Peyer's patch (tissue), 4 donors: ENCODE measurements around the gene PLXNA2. TPM values are rescaled to one million over a fixed set of nuclear protein-coding genes. Genes with fewer than 3 reads are reported as not detected.

Experiments
- DNase-seq, 3 donors: peaks; one replicate each; pipeline ENCODE4 v3.0.0-alpha.2; 2017 to 2019
- H3K27ac ChIP-seq, 4 donors: fragments of 200-600 bp; sonication (generic); one replicate each; pipeline ENCODE4 v1.5.1; 2016 to 2019
- H3K27me3 ChIP-seq, 2 donors: fragments of 200-600 bp; sonication (generic); one replicate each; pipeline ENCODE4 v1.5.1; 2019
- H3K36me3 ChIP-seq, 3 donors: fragments of 200-600 bp; sonication (generic); one replicate each; pipeline ENCODE4 v1.5.1; 2016 to 2019
- H3K4me1 ChIP-seq, 4 donors: fragments of 200-600 bp; sonication (generic); one replicate each; pipeline ENCODE4 v1.5.1; 2016 to 2019
- H3K4me3 ChIP-seq, 4 donors: fragments of 200-600 bp; sonication (generic); 1 replicate in 3 of 4; 2 replicates in 1 of 4; pipeline ENCODE4 v1.5.1; 2016 to 2019; ENCODE audit warnings: mild to moderate bottlenecking in 1 of 4
- H3K9me3 ChIP-seq, 4 donors: fragments of 200-600 bp; sonication (generic); one replicate each; pipeline ENCODE4 v1.5.1; 2016 to 2019; ENCODE audit warnings: mild to moderate bottlenecking in 1 of 4
- CTCF ChIP-seq, 6 experiments: fragments of 450-650 bp in 4 of 6; fragments of 200-600 bp in 2 of 6; sonication (generic) in 1 of 6; IDR thresholded peaks; one replicate each; pipeline ENCODE4 v1.5.1; 2017 to 2019; ENCODE audit warnings: antibody characterized with exemption in 6 of 6, mild to moderate bottlenecking in 3 of 6, moderate library complexity in 1 of 6
- POLR2A ChIP-seq, 2 donors: fragments of 450-650 bp; IDR thresholded peaks; one replicate each; pipeline ENCODE4 v1.5.1; 2017; ENCODE audit warnings: antibody characterized with exemption in 2 of 2, mild to moderate bottlenecking in 2 of 2, moderate library complexity in 2 of 2
- total RNA-seq, 4 donors: library from RNA; depleted of rRNA; stranded (reverse); fragments of >200 nt; gene quantifications; one replicate each; pipeline ENCODE4 v1.1.0, GENCODE V29; 2016

PLXNA2 gene
- total RNA-seq, 4 donors from 2014 or later, result 51.5 to 70.2 (median 62.5) TPM

- Histone ChIP-seq H3K27ac (no peak overlapping the region), H3K4me1 (peaks cover 0 to 9% (median 0%) of the 10 kb centered on the region in 4 donors), H3K36me3 (peaks cover 0 to 22% (median 0%) of the 10 kb centered on the region in 3 donors), H3K27me3 (no peaks in the 10 kb centered on the region), H3K4me3 (no peak overlapping the region), H3K9me3 (no peaks in the 10 kb centered on the region)
- no peak for DNase-seq
- TF ChIP-seq CTCF (IDR thresholded peaks at IDR 0.05) (no peak), POLR2A (IDR thresholded peaks at IDR 0.05) (no peak)
Measured at GRCh38 chr1:208216062-208216461, 28.1 kb downstream of the PLXNA2 start.

- TF ChIP-seq CTCF (IDR thresholded peaks at IDR 0.05) (no peak), POLR2A (IDR thresholded peaks at IDR 0.05) (no peak)
- peaks cover 0 to 22% (median 0%) of the 10 kb centered on the region in 3 donors for H3K36me3 ChIP-seq
- H3K4me1 ChIP-seq, result peaks cover 0 to 5% (median 0%) of the 10 kb centered on the region in 4 donors
Measured at GRCh38 chr1:208215393-208215792, 28.8 kb downstream of the PLXNA2 start.

GRCh38 chr1:208213786-208214185 is 30.4 kb downstream of the PLXNA2 start:
- TF ChIP-seq CTCF (IDR thresholded peaks at IDR 0.05), result no peak
- TF ChIP-seq POLR2A (IDR thresholded peaks at IDR 0.05), result no peak
- no peak overlapping the region for H3K27ac ChIP-seq
- peaks cover 0 to 30% (median 0%) of the 10 kb centered on the region in 3 donors for H3K36me3 ChIP-seq
- peaks cover 0 to 3% (median 0%) of the 10 kb centered on the region in 4 donors for H3K4me1 ChIP-seq
- no peak overlapping the region for H3K4me3 ChIP-seq
- H3K27me3 ChIP-seq, result no peaks in the 10 kb centered on the region
- no peaks in the 10 kb centered on the region for H3K9me3 ChIP-seq
- no peak for DNase-seq

More at GRCh38 chr1:208215393-208215792, 28.8 kb downstream of the PLXNA2 start:
- Histone ChIP-seq H3K27me3 (no peaks in the 10 kb centered on the region), H3K27ac (no peak overlapping the region), H3K4me3 (no peak overlapping the region), H3K9me3 (no peaks in the 10 kb centered on the region)
- DNase-seq, result no peak

GRCh38 chr1:208212893-208213292 is 31.3 kb downstream of the PLXNA2 start:
- Histone ChIP-seq H3K36me3 (peaks cover 0 to 36% (median 0%) of the 10 kb centered on the region in 3 donors), H3K4me1 (peaks cover 0 to 7% (median 0%) of the 10 kb centered on the region in 4 donors), H3K9me3 (no peaks in the 10 kb centered on the region), H3K4me3 (no peak overlapping the region), H3K27me3 (no peaks in the 10 kb centered on the region), H3K27ac (no peak overlapping the region)
- TF ChIP-seq CTCF (IDR thresholded peaks at IDR 0.05) (no peak), POLR2A (IDR thresholded peaks at IDR 0.05) (no peak)
- no peak for DNase-seq

- TF ChIP-seq POLR2A (IDR thresholded peaks at IDR 0.05), result no peak
- no peak for TF ChIP-seq CTCF (IDR thresholded peaks at IDR 0.05)
- H3K36me3 ChIP-seq, result peaks cover 0 to 34% (median 0%) of the 10 kb centered on the region in 3 donors
- peaks cover 0 to 12% (median 0%) of the 10 kb centered on the region in 4 donors for H3K4me1 ChIP-seq
- H3K9me3 ChIP-seq, result no peaks in the 10 kb centered on the region
- no peaks in the 10 kb centered on the region for H3K27me3 ChIP-seq
- H3K27ac ChIP-seq, result no peak overlapping the region
- no peak for DNase-seq
- H3K4me3 ChIP-seq, result no peak overlapping the region
Measured at GRCh38 chr1:208211921-208212843, 32.0 kb downstream of the PLXNA2 start.
